OCI-LY3 (cell line): ENCODE data around the gene FAM89A.

Source experiments
- H2AFZ ChIP-seq: fragments of 200-600, 300-600 bp; shearing (Covaris generic); 2 replicates; pipeline ENCODE4 v1.6.0; 2014; ENCODE audit warnings: antibody characterized with exemption, low read depth, low read length
- H3K27ac ChIP-seq: fragments of 200-600, 300-600 bp; sonication (generic); 2 replicates; pipeline ENCODE4 v1.5.1; 2014; ENCODE audit warnings: mild to moderate bottlenecking, low read length, moderate library complexity, mixed read lengths
- H3K27me3 ChIP-seq: fragments of 200-600, 300-600 bp; sonication (generic); 2 replicates; pipeline ENCODE4 v1.6.1; 2014; ENCODE audit warnings: low read depth, low read length, mixed read lengths
- H3K36me3 ChIP-seq: fragments of 200-600, 300-600 bp; sonication (generic); replicated peaks from 2 replicates; pipeline ENCODE3; 2014; ENCODE audit warnings: low read depth, low read length, mixed read lengths
- H3K4me1 ChIP-seq: fragments of 300-600, 200-600 bp; sonication (generic); 2 replicates; pipeline ENCODE4 v1.6.1; 2014; ENCODE audit warnings: low read length, mixed read lengths
- H3K4me2 ChIP-seq: fragments of 200-600, 300-600 bp; sonication (generic); 2 replicates; pipeline ENCODE4 v1.6.1; 2014; ENCODE audit warnings: low read length, mixed read lengths
- H3K4me3 ChIP-seq: fragments of 300-600, 200-600 bp; sonication (generic); 2 replicates; pipeline ENCODE4 v1.5.1; 2014; ENCODE audit warnings: antibody characterized with exemption, mild to moderate bottlenecking, low read length, moderate library complexity
- H3K79me2 ChIP-seq: fragments of 300-600, 200-600 bp; shearing (Covaris generic); 2 replicates; pipeline ENCODE4 v1.6.1; 2014; ENCODE audit warnings: mild to moderate bottlenecking, low read length, mixed read lengths
- H3K9ac ChIP-seq: fragments of 300-600, 200-600 bp; shearing (Covaris generic); 2 replicates; pipeline ENCODE4 v1.6.0; 2014; ENCODE audit warnings: mild to moderate bottlenecking, low read length, moderate library complexity
- H3K9me3 ChIP-seq: fragments of 200-600, 300-600 bp; shearing (Covaris generic); 2 replicates; pipeline ENCODE4 v1.6.1; 2014; ENCODE audit warnings: low read length, mixed read lengths; ENCODE audit not compliant: insufficient read depth
- H4K20me1 ChIP-seq: fragments of 200-600, 300-600 bp; sonication (generic); 2 replicates; pipeline ENCODE4 v1.6.1; 2016; ENCODE audit warnings: low read length, mixed read lengths; ENCODE audit not compliant: insufficient read depth
- CTCF ChIP-seq: fragments of 200-600, 300-600 bp; sonication (generic); IDR thresholded peaks from 2 replicates; pipeline ENCODE4 v1.5.1; 2014; ENCODE audit warnings: antibody characterized with exemption, low read length, low read depth
- EZH2phosphoT487 ChIP-seq: fragments of 200-600 bp; shearing (Covaris generic); IDR thresholded peaks from 2 replicates; pipeline ENCODE4 v1.6.1; 2018; ENCODE audit warnings: antibody characterized with exemption, mixed run types, low read depth

Gene FAM89A

GRCh38 chr1:231076802-231077201 is 36.7 kb upstream of the FAM89A start:
- H3K27me3 ChIP-seq, result peaks cover 14% of the 10 kb centered on the region

GRCh38 chr1:231075497-231075896 is 35.4 kb upstream of the FAM89A start:
- Histone ChIP-seq H2AFZ (no peak overlapping the region), H3K4me3 (no peak overlapping the region), H3K36me3 (no peaks in the 10 kb centered on the region), H4K20me1 (no peaks in the 10 kb centered on the region), H3K27ac (no peak overlapping the region), H3K9me3 (no peaks in the 10 kb centered on the region), H3K4me1 (no peaks in the 10 kb centered on the region), H3K9ac (no peak overlapping the region), H3K27me3 (peaks cover 14% of the 10 kb centered on the region), H3K4me2 (no peak overlapping the region), H3K79me2 (no peaks in the 10 kb centered on the region)
- no peak for TF ChIP-seq CTCF
- no peak for TF ChIP-seq EZH2phosphoT487

More at GRCh38 chr1:231076802-231077201, 36.7 kb upstream of the FAM89A start:
- no peaks in the 10 kb centered on the region for H3K79me2 ChIP-seq
- no peak overlapping the region for H2AFZ ChIP-seq
- no peak overlapping the region for H3K4me2 ChIP-seq
- no peaks in the 10 kb centered on the region for H3K9me3 ChIP-seq
- no peak for TF ChIP-seq EZH2phosphoT487
- TF ChIP-seq CTCF, result no peak
- H3K4me3 ChIP-seq, result no peak overlapping the region
- no peaks in the 10 kb centered on the region for H4K20me1 ChIP-seq
- H3K27ac ChIP-seq, result no peak overlapping the region
- H3K9ac ChIP-seq, result no peak overlapping the region
- no peaks in the 10 kb centered on the region for H3K4me1 ChIP-seq
- no peaks in the 10 kb centered on the region for H3K36me3 ChIP-seq

- Histone ChIP-seq H3K27me3 (peaks cover 14% of the 10 kb centered on the region), H3K9me3 (no peaks in the 10 kb centered on the region), H3K4me3 (no peak overlapping the region), H4K20me1 (no peaks in the 10 kb centered on the region), H3K79me2 (no peaks in the 10 kb centered on the region), H3K9ac (no peak overlapping the region), H3K4me1 (no peaks in the 10 kb centered on the region), H3K27ac (no peak overlapping the region), H3K4me2 (no peak overlapping the region), H2AFZ (no peak overlapping the region), H3K36me3 (no peaks in the 10 kb centered on the region)
- TF ChIP-seq CTCF (no peak), EZH2phosphoT487 (no peak)
Observed at GRCh38 chr1:231075020-231075419, 35.0 kb upstream of the FAM89A start.

GRCh38 chr1:231074046-231074445 is 34.0 kb upstream of the FAM89A start:
- Histone ChIP-seq H3K4me3 (no peak overlapping the region), H3K9ac (no peak overlapping the region), H3K36me3 (no peaks in the 10 kb centered on the region), H4K20me1 (no peaks in the 10 kb centered on the region), H2AFZ (no peak overlapping the region), H3K4me1 (no peaks in the 10 kb centered on the region), H3K9me3 (no peaks in the 10 kb centered on the region), H3K79me2 (no peaks in the 10 kb centered on the region), H3K4me2 (no peak overlapping the region), H3K27me3 (peaks cover 14% of the 10 kb centered on the region), H3K27ac (no peak overlapping the region)
- no peak for TF ChIP-seq EZH2phosphoT487
- TF ChIP-seq CTCF, result no peak
